WTC11 (cell line): ENCODE results near the gene MAGED1.

Experiments used
- CREB1 ChIP-seq: sonication (generic); formaldehyde crosslinking; IDR thresholded peaks from 2 replicates; pipeline ENCODE4 v1.8.0; 2023; ENCODE audit warnings: mild to moderate bottlenecking, missing genetic modification reagents
- CTCF ChIP-seq: fragments of 200-600 bp; IDR thresholded peaks from 2 replicates; pipeline ENCODE4 v1.8.0; 2022; ENCODE audit warnings: antibody characterized with exemption
- IRF1 ChIP-seq: sonication (generic); formaldehyde crosslinking; IDR thresholded peaks from 2 replicates; pipeline ENCODE4 v1.8.0; 2023; ENCODE audit warnings: missing genetic modification reagents
- PRRX2 ChIP-seq: fragments of 250-450 bp; sonication (Bioruptor Pico); IDR thresholded peaks from 2 replicates; pipeline ENCODE4 v1.8.0; 2021; ENCODE audit warnings: mild to moderate bottlenecking
- SMAD3 ChIP-seq: sonication (generic); formaldehyde crosslinking; IDR thresholded peaks from 2 replicates; pipeline ENCODE4 v1.8.0; 2022; ENCODE audit warnings: missing genetic modification reagents, mild to moderate bottlenecking, borderline replicate concordance
- TCF7 ChIP-seq: sonication (generic); formaldehyde crosslinking; IDR thresholded peaks from 2 replicates; pipeline ENCODE4 v1.8.0; 2022; ENCODE audit warnings: mild to moderate bottlenecking, low read depth, missing genetic modification reagents, moderate library complexity
- ZNF121 ChIP-seq: sonication (generic); formaldehyde crosslinking; IDR thresholded peaks from 2 replicates; pipeline ENCODE4 v1.8.0; 2023; ENCODE audit warnings: missing genetic modification reagents
- ZNF281 ChIP-seq: sonication (generic); formaldehyde crosslinking; IDR thresholded peaks from 2 replicates; pipeline ENCODE4 v1.8.0; 2023; ENCODE audit warnings: mild to moderate bottlenecking, missing genetic modification reagents
- TF ChIP-seq, protein P1 (sequence below): sonication (generic); formaldehyde crosslinking; IDR thresholded peaks from 2 replicates; pipeline ENCODE4 v1.8.1; 2023; ENCODE audit warnings: mild to moderate bottlenecking, moderate library complexity, missing genetic modification reagents
- TF ChIP-seq, protein P2 (sequence below): sonication (generic); formaldehyde crosslinking; IDR thresholded peaks from 2 replicates; pipeline ENCODE4 v1.8.0; 2022; ENCODE audit warnings: mild to moderate bottlenecking, missing genetic modification reagents
- TF ChIP-seq, protein P3 (sequence below): sonication (generic); formaldehyde crosslinking; IDR thresholded peaks from 2 replicates; pipeline ENCODE4 v1.8.1; 2022; ENCODE audit warnings: missing genetic modification reagents, borderline replicate concordance

- no peak for TF ChIP-seq IRF1 (CRISPR knock-in tag)
- no peak for TF ChIP-seq CTCF
- TF ChIP-seq, protein P1, sequence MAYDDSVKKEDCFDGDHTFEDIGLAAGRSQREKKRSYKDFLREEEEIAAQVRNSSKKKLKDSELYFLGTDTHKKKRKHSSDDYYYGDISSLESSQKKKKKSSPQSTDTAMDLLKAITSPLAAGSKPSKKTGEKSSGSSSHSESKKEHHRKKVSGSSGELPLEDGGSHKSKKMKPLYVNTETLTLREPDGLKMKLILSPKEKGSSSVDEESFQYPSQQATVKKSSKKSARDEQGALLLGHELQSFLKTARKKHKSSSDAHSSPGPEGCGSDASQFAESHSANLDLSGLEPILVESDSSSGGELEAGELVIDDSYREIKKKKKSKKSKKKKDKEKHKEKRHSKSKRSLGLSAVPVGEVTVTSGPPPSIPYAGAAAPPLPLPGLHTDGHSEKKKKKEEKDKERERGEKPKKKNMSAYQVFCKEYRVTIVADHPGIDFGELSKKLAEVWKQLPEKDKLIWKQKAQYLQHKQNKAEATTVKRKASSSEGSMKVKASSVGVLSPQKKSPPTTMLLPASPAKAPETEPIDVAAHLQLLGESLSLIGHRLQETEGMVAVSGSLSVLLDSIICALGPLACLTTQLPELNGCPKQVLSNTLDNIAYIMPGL, result no peak
- TF ChIP-seq, protein P2, sequence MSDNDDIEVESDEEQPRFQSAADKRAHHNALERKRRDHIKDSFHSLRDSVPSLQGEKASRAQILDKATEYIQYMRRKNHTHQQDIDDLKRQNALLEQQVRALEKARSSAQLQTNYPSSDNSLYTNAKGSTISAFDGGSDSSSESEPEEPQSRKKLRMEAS (CRISPR knock-in tag), result no peak
- no peak for TF ChIP-seq SMAD3 (CRISPR knock-in tag)
- TF ChIP-seq, protein P3, sequence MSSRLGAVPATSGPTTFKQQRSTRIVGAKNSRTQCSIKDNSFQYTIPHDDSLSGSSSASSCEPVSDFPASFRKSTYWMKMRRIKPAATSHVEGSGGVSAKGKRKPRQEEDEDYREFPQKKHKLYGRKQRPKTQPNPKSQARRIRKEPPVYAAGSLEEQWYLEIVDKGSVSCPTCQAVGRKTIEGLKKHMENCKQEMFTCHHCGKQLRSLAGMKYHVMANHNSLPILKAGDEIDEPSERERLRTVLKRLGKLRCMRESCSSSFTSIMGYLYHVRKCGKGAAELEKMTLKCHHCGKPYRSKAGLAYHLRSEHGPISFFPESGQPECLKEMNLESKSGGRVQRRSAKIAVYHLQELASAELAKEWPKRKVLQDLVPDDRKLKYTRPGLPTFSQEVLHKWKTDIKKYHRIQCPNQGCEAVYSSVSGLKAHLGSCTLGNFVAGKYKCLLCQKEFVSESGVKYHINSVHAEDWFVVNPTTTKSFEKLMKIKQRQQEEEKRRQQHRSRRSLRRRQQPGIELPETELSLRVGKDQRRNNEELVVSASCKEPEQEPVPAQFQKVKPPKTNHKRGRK (CRISPR knock-in tag), result no peak
- no peak for TF ChIP-seq ZNF281 (CRISPR knock-in tag)
- no peak for TF ChIP-seq PRRX2 (CRISPR knock-in tag)
- no peak for TF ChIP-seq TCF7 (CRISPR knock-in tag)
- TF ChIP-seq ZNF121 (CRISPR knock-in tag), result no peak
- no peak for TF ChIP-seq CREB1 (CRISPR knock-in tag)
Measured at GRCh38 chrX:51847463-51847862, 46.0 kb upstream of the MAGED1 start.
